Fibroblast of pulmonary artery (primary cell): Measurements from ENCODE around the gene GSE1.

Source experiments
- DNase-seq: peaks from one replicate; pipeline ENCODE4 v3.0.0-alpha.2; 2010; ENCODE audit warnings: low read depth
- H3K4me3 ChIP-seq: replicated peaks from 2 replicates; pipeline ENCODE4 v1.5.1; 2011; ENCODE audit warnings: low read depth, mild to moderate bottlenecking, control low read depth, low read length, moderate library complexity
- TF ChIP-seq, protein P1 (sequence below): IDR thresholded peaks from 2 replicates; pipeline ENCODE4 v1.5.1; 2011; ENCODE audit warnings: mild to moderate bottlenecking, control low read depth, low read length, inconsistent platforms; ENCODE audit errors: missing control alignments

The GSE1 gene

DNA sequence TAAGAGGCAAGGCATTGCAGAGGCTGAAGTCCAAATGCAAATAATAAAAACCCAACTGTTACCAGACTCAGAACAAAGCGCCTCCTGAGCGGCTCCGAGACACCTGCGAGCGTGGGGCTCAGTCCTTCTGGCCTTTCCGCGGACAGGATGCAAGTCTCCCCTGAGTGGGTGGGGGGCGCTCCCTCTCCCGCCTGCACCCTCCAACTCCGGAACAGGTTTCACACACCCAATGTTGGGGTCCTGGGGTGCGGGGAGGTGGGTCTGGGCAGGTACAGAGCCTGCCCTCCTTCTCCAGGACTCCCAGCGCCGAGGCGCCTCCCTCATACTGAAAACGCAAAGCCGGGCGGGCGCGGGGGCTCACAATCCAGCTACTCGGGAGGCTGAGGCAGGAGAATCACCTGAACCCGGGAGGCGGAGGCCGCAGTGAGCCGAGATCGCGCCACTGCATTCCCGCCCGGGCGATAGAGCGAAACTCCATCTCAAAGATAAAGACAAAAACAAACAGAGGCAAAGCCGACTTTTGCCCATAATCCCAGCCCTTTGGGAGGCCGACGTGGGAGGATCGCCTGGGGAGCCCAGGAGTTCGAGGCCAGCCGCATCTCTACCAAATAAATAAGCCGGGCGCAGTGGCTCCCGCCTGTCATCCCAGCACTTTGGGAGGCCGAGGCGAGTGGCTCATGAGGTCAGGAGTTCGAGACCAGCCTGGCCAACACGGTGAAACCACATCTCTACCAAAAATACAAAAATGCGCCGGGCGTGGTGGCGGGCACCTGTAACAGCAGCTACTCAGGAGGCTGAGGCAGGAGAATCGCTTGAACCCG is 74.7 kb downstream of the GSE1 start:
- TF ChIP-seq, protein P1, sequence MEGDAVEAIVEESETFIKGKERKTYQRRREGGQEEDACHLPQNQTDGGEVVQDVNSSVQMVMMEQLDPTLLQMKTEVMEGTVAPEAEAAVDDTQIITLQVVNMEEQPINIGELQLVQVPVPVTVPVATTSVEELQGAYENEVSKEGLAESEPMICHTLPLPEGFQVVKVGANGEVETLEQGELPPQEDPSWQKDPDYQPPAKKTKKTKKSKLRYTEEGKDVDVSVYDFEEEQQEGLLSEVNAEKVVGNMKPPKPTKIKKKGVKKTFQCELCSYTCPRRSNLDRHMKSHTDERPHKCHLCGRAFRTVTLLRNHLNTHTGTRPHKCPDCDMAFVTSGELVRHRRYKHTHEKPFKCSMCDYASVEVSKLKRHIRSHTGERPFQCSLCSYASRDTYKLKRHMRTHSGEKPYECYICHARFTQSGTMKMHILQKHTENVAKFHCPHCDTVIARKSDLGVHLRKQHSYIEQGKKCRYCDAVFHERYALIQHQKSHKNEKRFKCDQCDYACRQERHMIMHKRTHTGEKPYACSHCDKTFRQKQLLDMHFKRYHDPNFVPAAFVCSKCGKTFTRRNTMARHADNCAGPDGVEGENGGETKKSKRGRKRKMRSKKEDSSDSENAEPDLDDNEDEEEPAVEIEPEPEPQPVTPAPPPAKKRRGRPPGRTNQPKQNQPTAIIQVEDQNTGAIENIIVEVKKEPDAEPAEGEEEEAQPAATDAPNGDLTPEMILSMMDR, result no peak
- no peak for DNase-seq
- peak overlapping the region; percentile 63 for H3K4me3 ChIP-seq

DNA sequence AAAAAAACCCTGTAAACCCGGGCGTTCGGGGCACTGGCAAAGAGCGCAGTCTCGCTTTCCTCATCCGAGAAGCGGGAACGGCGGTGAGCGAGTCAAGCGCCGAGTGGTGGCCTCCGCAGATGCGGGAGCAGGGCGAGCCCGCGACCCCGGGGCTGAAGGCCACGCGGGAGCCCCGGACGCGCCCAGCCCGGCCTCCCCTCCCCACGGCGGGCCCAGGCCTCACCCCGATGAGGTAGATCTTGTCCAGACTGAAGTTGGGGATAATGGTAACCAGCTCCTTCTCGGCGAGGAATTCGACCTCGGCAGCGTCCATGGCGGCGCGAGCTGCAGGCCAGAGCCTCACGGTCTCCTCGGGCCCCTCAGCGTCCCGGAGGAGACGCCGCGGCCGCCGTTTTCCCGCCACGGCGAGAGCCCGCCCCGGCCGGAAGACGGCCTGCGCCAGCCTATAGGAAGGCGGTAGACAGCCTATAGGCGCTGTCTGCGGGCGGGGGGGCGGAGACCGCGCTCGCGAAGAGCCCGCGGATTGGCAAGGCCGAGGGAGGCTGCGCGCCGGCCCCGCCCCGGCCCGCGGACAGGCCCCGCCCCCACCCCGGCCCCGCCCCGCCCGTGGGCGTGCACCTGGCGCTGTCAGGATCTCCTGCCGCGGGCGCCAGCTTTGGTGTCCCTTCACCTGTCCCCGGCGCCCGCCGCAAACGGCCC is 75.6 kb downstream of the GSE1 start, which contains the start of gene GINS2:
Gene GINS2 (minus strand): TSS at position 369 of the 699 bp plus-strand sequence. CDS start 56 bp downstream, at position 313.
- peak within 1 kb of the TSS; percentile 63 for H3K4me3 ChIP-seq
- DNase-seq, result peak; percentile 86
- TF ChIP-seq, protein P1, result no peak

DNA sequence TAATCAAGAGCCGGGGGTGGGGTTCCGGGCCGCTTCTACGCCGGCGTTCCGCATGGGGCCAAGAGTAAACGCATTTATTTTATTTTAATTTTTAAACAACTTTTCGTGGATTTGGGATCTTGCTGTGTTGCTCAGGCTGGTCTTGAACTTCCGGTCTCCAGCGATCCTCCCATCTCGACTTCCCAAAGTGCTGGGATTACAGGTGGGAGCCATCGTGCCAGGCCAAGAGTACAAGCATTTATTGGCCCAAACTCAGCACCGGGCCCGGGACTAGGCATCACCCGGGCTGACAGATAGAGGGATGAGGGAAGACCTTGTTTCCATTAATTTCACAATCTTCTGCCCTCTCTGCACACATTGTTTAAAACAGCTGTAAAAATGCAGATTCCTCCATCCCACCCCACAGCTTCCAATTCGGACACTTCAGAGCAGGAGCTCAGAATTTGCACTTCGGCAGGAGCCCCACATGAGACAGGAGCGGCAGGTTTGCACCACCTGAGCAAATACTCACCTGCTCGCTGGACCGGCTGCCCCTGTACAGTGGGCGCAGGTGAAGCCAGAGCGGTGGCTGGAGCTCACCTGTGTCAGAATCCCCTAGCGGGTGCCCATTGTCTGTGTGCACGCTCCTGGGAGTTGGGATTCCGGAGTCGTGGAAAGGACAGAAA is 76.3 kb downstream of the GSE1 start:
- DNase-seq, result no peak
- peak overlapping the region; percentile 48 for H3K4me3 ChIP-seq

DNA sequence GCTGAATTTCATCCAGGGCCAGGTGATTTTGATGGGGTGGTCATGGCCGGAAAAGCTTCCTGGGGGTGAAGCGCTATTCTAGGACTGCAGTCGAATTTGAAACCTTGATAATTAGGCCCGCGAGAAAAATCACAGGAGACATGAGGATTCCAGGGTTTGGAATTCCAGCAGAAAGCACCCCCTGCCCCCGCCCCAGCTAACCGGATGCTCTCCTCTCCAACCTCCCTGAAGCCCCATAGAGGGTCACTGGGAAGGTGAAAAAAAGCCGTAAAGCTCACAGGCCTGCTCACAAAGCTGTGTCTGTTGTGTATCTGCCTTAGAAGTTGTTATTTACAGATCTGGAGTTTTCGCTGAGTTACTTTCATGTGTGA is 76.8 kb downstream of the GSE1 start:
- no peak overlapping the region for H3K4me3 ChIP-seq
- TF ChIP-seq, protein P1, result no peak
- DNase-seq, result no peak

More for the DNA sequence above, 76.3 kb downstream of the GSE1 start:
- TF ChIP-seq, protein P1, result no peak

DNA sequence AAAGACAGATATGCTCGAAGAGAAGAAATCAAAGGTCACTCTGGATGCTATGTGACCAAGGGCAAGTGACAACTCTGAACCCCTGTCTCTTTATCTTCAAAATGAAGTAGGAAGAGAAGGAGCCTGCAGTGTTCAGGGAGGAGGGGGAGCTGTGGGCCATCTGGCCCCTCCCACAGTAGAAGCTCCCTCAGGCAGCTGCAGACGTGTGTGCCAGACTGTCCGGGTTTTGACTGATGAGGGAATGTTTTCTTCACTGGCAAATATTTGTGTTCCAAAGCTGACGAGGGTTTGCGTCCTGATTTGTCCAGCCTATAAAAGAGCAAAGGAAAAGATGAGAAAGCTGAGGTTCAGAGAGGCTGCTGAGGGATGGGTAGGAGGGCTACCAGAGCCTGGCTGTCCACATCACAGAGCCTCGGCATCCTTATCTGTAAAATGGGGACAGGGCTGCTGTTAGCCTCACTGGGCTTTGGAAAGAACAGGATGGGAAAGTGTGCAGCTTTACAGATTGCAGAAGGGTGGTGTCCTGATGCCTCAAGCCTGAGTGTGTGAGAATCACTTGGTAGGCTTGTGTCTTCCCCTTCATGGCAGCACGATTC is 77.4 kb downstream of the GSE1 start:
- no peak overlapping the region for H3K4me3 ChIP-seq
- TF ChIP-seq, protein P1, result no peak
- DNase-seq, result no peak

- TF ChIP-seq, protein P1, result no peak
- no peak overlapping the region for H3K4me3 ChIP-seq
- no peak for DNase-seq
These were observed 82.3 kb downstream of the GSE1 start for GRCh38 chr16:85695196-85696128.
